Measurements from ENCODE around the gene RRAS.
A peak's percentile ranks its signal among the peaks of the same experiment; 100 is the strongest.

Gene RRAS

DNA sequence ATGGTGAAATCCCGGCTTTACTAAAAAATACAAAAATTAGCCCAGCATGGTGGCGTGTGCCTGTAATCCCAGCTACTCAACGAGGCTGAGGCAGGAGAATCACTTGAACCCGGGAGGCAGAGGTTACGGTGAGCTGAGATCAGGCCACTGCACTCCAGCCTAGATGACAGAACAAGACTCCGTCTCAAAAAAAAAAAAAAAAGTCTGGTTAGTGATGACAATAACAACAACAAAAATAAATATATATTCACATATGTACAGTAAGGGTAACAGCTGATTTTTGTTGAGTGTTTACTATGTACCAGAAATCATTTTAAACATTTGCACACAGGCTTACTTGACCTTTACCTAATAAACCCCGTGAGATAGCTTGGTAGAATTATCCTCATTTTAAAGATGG lies 23.0 kb downstream of the RRAS start:
- DNase-seq (ENCODE audit: low read depth): no peak
- TF ChIP-seq, protein P1, sequence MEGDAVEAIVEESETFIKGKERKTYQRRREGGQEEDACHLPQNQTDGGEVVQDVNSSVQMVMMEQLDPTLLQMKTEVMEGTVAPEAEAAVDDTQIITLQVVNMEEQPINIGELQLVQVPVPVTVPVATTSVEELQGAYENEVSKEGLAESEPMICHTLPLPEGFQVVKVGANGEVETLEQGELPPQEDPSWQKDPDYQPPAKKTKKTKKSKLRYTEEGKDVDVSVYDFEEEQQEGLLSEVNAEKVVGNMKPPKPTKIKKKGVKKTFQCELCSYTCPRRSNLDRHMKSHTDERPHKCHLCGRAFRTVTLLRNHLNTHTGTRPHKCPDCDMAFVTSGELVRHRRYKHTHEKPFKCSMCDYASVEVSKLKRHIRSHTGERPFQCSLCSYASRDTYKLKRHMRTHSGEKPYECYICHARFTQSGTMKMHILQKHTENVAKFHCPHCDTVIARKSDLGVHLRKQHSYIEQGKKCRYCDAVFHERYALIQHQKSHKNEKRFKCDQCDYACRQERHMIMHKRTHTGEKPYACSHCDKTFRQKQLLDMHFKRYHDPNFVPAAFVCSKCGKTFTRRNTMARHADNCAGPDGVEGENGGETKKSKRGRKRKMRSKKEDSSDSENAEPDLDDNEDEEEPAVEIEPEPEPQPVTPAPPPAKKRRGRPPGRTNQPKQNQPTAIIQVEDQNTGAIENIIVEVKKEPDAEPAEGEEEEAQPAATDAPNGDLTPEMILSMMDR (IDR thresholded peaks at IDR 0.05; ENCODE audit: control insufficient read depth, insufficient read depth, low read depth, low read length, missing control alignments): no peak

GRCh38 chr19:49616532-49616931 lies 23.4 kb downstream of the RRAS start:
- TF ChIP-seq, protein P1 (IDR thresholded peaks at IDR 0.05; ENCODE audit: control insufficient read depth, insufficient read depth, low read depth, low read length, missing control alignments): no peak
- DNase-seq (ENCODE audit: low read depth): no peak
- no peak overlapping the region for H3K4me3 ChIP-seq (ENCODE audit: control insufficient read depth, low read depth, low read length)

More for the DNA sequence above, 23.0 kb downstream of the RRAS start:
- no peak overlapping the region for H3K4me3 ChIP-seq (ENCODE audit: control insufficient read depth, low read depth, low read length)

GRCh38 chr19:49615861-49616260 lies 24.1 kb downstream of the RRAS start:
- DNase-seq (ENCODE audit: low read depth): no peak
- no peak overlapping the region for H3K4me3 ChIP-seq (ENCODE audit: control insufficient read depth, low read depth, low read length)
- TF ChIP-seq, protein P1 (IDR thresholded peaks at IDR 0.05; ENCODE audit: control insufficient read depth, insufficient read depth, low read depth, low read length, missing control alignments): no peak

DNA sequence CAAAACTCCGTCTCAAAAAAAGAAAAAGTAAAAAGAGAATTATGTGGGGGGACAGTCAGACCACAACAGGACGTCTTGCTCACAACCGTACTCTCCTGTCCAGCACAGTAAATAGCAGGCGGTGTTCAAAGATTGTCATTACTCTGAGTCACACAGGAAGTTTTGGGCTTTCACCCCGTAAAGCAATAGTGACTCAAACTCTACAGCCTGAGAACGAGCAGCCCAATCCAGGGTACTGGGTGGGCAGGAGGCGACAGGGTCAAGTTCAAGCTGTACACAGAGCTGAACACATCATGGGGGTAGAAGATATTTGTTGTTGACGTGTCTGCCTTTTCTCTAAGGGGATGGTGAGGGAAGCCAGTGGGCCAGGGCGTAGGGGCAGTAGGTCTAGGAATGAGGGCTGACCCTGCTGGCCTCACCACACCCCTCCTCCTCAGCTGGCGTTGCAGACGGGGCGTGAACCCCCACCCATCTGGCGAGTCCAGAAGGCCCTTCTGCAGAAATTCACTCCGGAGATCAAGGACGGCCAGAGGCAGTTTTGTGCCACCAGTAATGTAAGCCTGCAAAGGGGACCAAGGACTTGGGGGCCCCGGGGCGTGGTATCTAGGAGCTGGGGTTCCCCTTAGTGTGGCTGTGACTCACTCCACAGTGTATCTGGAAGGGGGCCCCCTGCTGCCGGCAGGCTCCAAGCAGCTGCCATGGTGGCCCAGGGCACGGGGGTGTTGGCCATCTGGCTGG lies 25.7 kb downstream of the RRAS start:
- TF ChIP-seq, protein P1 (IDR thresholded peaks at IDR 0.05; ENCODE audit: control insufficient read depth, insufficient read depth, low read depth, low read length, missing control alignments): peak; percentile 24
- DNase-seq (ENCODE audit: low read depth): no peak
- no peak overlapping the region for H3K4me3 ChIP-seq (ENCODE audit: control insufficient read depth, low read depth, low read length)

DNA sequence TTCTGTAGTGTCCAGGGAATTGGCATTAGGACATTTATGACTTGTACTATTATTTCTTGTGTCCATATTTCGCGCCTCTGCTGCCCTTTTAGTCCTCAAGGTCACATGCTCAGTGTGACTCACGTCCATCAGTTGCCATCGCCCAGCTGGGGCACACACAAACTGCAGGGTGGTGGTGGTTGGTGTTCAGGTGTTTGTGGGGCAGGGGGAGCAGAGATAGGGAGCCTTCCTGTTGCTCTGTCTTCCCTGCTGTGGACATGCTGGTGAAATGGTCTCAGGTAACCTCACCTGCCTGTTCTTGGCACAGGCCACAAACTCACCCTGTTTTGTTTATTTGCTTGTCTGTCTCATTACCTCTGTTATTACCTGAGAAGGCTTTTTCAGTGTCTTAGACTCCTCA lies 26.6 kb downstream of the RRAS start:
- DNase-seq (ENCODE audit: low read depth): no peak
- TF ChIP-seq, protein P1 (IDR thresholded peaks at IDR 0.05; ENCODE audit: control insufficient read depth, insufficient read depth, low read depth, low read length, missing control alignments): no peak
- no peak overlapping the region for H3K4me3 ChIP-seq (ENCODE audit: control insufficient read depth, low read depth, low read length)

DNA sequence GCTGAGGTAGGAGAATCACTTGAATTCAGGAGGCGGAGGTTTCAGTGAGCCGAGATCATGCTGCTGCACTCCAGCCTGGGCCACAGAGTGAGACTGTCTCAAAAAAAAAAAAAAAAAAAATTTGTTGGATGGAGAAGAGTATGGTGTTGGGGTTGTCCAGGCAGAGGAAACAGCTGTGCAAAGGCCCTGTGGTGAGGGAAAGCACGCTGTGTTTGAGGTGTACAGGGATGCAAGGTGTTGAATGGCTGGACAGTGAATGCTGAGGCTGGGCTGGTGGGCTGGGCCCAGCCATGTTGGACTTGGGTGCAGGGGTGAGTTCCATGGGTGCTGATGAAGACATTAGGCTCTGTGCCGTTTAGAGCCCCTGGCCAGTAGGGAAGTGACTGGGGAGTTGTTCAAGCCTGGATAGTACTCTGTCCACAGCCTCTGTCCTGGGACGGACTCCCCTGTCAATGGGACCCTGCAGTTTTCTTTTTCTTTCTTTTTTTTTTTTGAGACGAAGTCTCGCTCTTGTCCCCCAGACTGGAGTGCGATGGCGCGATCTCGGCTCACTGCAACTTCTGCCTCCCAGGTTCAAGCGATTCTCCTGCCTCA lies 30.3 kb downstream of the RRAS start:
- DNase-seq (ENCODE audit: low read depth): no peak
- no peak overlapping the region for H3K4me3 ChIP-seq (ENCODE audit: control insufficient read depth, low read depth, low read length)
- TF ChIP-seq, protein P1 (IDR thresholded peaks at IDR 0.05; ENCODE audit: control insufficient read depth, insufficient read depth, low read depth, low read length, missing control alignments): no peak
